Activated naive CD4-positive, alpha-beta T cell treated with anti-CD3 and anti-CD28 coated beads, Interleukin-2, amount 50 U/mL, for 16 hours (primary cell): ENCODE results near the gene CALCR.

ENCODE experiments used
- DNase-seq: peaks from one replicate; pipeline ENCODE4 v3.0.0-alpha.2; 2020

CALCR gene

GRCh38 chr7:93442478-93443224, 131.9 kb downstream of the CALCR start:
- peak; percentile 18 for DNase-seq

- DNase-seq = no peak
Observed at GRCh38 chr7:93435791-93436190, 138.7 kb downstream of the CALCR start.

- no peak for DNase-seq
Observed at GRCh38 chr7:93432130-93432529, 142.4 kb downstream of the CALCR start.

GRCh38 chr7:93430917-93431588, 143.5 kb downstream of the CALCR start:
- DNase-seq = no peak

GRCh38 chr7:93429563-93429962, 145.0 kb downstream of the CALCR start:
- DNase-seq = no peak

GRCh38 chr7:93427107-93427506, 147.4 kb downstream of the CALCR start:
- no peak for DNase-seq

- no peak for DNase-seq
Observed at GRCh38 chr7:93426155-93426696, 148.3 kb downstream of the CALCR start.

GRCh38 chr7:93414574-93414973, 159.9 kb downstream of the CALCR start:
- DNase-seq = no peak

- DNase-seq = no peak
Observed at GRCh38 chr7:93409324-93409723, 165.2 kb downstream of the CALCR start.

GRCh38 chr7:93407239-93407638, 167.3 kb downstream of the CALCR start:
- no peak for DNase-seq

- no peak for DNase-seq
Observed at GRCh38 chr7:93402944-93403343, 171.6 kb downstream of the CALCR start.

- no peak for DNase-seq
Observed at GRCh38 chr7:93399642-93400041, 174.9 kb downstream of the CALCR start.

GRCh38 chr7:93392984-93393383, 181.5 kb downstream of the CALCR start:
- DNase-seq = no peak

- DNase-seq = no peak
Observed at GRCh38 chr7:93390660-93391059, 183.9 kb downstream of the CALCR start.

GRCh38 chr7:93382362-93382761, 192.2 kb downstream of the CALCR start:
- no peak for DNase-seq

- DNase-seq = no peak
Observed at GRCh38 chr7:93378131-93378760, 196.3 kb downstream of the CALCR start.

- DNase-seq = no peak
Observed at GRCh38 chr7:93375603-93376002, 198.9 kb downstream of the CALCR start.
